Naive thymus-derived CD4-positive, alpha-beta T cell (primary cell): Measurements from ENCODE around the gene TSPAN15. TPM values are rescaled to one million over a fixed set of nuclear protein-coding genes. Genes with fewer than 3 reads are reported as not detected.
A peak's percentile ranks its signal among the peaks of the same experiment; 100 is the strongest.

Experiments
- ATAC-seq: fragments of 150-1000 bp; cut with Tn5 transposase; 2 replicates; pipeline ENCODE4 v1.10.0; 2021; ENCODE audit warnings: mild to moderate bottlenecking, moderate library complexity
- CTCF ChIA-PET: fragments of 350-600 bp; sonication (Branson Sonifier 250); formaldehyde crosslinking; loops from one replicate; lab custom pipeline; 2021; ENCODE audit warnings: antibody characterized with exemption; lab: Charles Lee
- POLR2A ChIA-PET: fragments of 350-600 bp; sonication (Branson Sonifier 250); formaldehyde crosslinking; loops from one replicate; lab custom pipeline; 2021; ENCODE audit warnings: antibody characterized with exemption, inconsistent platforms; lab: Charles Lee
- DNase-seq, 9 donors: peaks; one replicate each; pipeline versions ENCODE4 v3.0.0 to v3.0.0-alpha.2; 2020 to 2022; ENCODE audit warnings: mixed read lengths in 1 of 9
- H3K27ac ChIP-seq: one replicate; pipeline ENCODE4 v1.7.0; 2013; ENCODE audit warnings: mild to moderate bottlenecking, low read depth, low read length, moderate library complexity
- H3K27me3 ChIP-seq, 2 donors: one replicate each; pipeline ENCODE4 v1.7.0; 2013; ENCODE audit warnings: low read length in 2 of 2, mild to moderate bottlenecking in 2 of 2, moderate library complexity in 2 of 2; ENCODE audit not compliant: control insufficient read depth in 2 of 2, insufficient read depth in 2 of 2
- H3K36me3 ChIP-seq, 3 experiments: 1 replicate in 2 of 3; 2 replicates in 1 of 3; pipeline ENCODE4 v1.7.0; 2013; ENCODE audit warnings: low read length in 3 of 3, mild to moderate bottlenecking in 3 of 3, moderate library complexity in 1 of 3; ENCODE audit not compliant: insufficient read depth in 3 of 3, control insufficient read depth in 2 of 3
- H3K4me1 ChIP-seq, 2 donors: one replicate each; pipeline ENCODE4 v1.7.0; 2013; ENCODE audit warnings: low read length in 2 of 2, mild to moderate bottlenecking in 2 of 2, moderate library complexity in 1 of 2; ENCODE audit not compliant: control insufficient read depth in 2 of 2, insufficient read depth in 2 of 2
- H3K4me3 ChIP-seq: 2 replicates; pipeline ENCODE4 v1.7.0; 2013; ENCODE audit warnings: mild to moderate bottlenecking, low read length
- H3K9me3 ChIP-seq, 3 experiments: 1 replicate in 2 of 3; 2 replicates in 1 of 3; pipeline ENCODE4 v1.7.0; 2013; ENCODE audit warnings: low read length in 3 of 3; ENCODE audit not compliant: control insufficient read depth in 2 of 3
- H3K27ac Mint-ChIP-seq, 9 donors: one replicate each; pipeline ENCODE4 v1.8.0; 2020 to 2022; ENCODE audit warnings: mixed read lengths in 9 of 9, mild to moderate bottlenecking in 8 of 9, moderate library complexity in 5 of 9, inconsistent platforms in 2 of 9
- H3K27me3 Mint-ChIP-seq, 5 donors: one replicate each; pipeline ENCODE4 v1.8.0; 2021 to 2022; ENCODE audit warnings: mixed read lengths in 5 of 5, mild to moderate bottlenecking in 1 of 5
- H3K36me3 Mint-ChIP-seq, 5 donors: one replicate each; pipeline ENCODE4 v1.8.0; 2020 to 2022; ENCODE audit warnings: mixed read lengths in 5 of 5, mild to moderate bottlenecking in 3 of 5, inconsistent platforms in 1 of 5
- H3K4me1 Mint-ChIP-seq, 7 donors: one replicate each; pipeline ENCODE4 v1.8.0; 2020 to 2022; ENCODE audit warnings: mixed read lengths in 7 of 7, mild to moderate bottlenecking in 3 of 7, inconsistent platforms in 1 of 7
- H3K4me3 Mint-ChIP-seq, 10 donors: one replicate each; pipeline ENCODE4 v1.8.0; 2020 to 2022; ENCODE audit warnings: mild to moderate bottlenecking in 10 of 10, mixed read lengths in 10 of 10, moderate library complexity in 6 of 10, inconsistent platforms in 2 of 10
- H3K9me3 Mint-ChIP-seq, 11 donors: one replicate each; pipeline ENCODE4 v1.8.0; 2020 to 2022; ENCODE audit warnings: mixed read lengths in 11 of 11, mild to moderate bottlenecking in 4 of 11, inconsistent platforms in 1 of 11, moderate library complexity in 1 of 11
- intact Hi-C, 2 donors: fragments of 100-400 bp; cut with micrococcal nuclease; formaldehyde crosslinking; loops; one replicate each; pipeline ENCODE4 v1.15.1; 2023
- polyA plus RNA-seq, 2 donors: library from polyadenylated mRNA; unstranded; fragments of 300-500 nt; fragmentation: Illumina TruSeq; gene quantifications; one replicate each; pipeline ENCODE4 v1.2.3, GENCODE V29; 2021
- total RNA-seq, 6 experiments: library from RNA in 5 of 6; stranded (reverse) in 5 of 6; gene quantifications; 1 replicate in 5 of 6; 2 replicates in 1 of 6; pipeline ENCODE4 v1.2.3 and lab custom pipeline; 2021 to 2026

Gene TSPAN15
- total and polyA plus RNA-seq, 7 experiments from 2014 or later, result 1.2 to 7.2 (median 2.1) TPM

DNA sequence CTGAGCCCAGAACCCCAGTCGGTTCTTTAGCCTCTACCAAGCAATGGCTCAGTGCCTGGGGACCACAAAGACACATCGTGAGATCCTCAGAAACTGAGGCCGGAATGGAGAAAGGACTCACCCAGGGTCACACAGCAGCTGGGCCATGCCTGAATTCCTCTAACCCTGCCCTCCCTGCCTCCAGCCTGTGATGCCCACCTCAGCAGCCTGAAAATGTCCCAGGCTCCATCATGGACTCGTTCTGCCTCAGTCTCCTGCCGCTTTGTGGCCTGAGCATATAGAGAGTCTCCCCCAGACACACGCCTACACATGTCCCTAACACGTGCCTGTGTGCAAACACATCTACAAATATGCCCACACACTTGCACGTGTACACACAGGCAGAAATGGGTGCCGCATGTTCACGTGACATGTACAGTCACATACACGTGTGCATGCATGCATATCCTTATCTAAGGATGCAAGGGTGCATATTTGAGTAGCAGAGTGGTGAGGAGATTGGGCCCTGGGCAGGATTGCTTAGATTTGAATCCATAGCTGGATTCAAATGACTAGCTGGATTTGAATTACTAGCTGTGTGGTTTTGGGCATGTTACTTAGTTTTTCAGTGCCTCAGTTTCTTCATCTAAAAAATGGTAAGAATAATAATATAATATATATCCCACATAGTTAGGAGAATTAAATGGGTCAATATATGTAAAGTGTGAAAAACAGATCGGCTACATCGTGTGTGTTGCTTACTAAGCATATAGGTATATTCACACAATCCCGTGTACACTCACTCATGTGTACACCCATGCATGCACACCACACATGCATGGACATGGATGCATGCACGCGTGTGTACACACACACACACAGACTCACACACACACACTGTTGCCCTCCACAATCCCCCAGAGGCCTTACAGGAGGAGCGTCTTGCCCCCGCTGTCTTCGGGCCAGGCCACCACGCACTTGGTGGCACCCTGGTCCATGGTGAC lies 36.9 kb upstream of the TSPAN15 start:
- intact Hi-C loops, result loop anchor here in 1 of 2 donors (5.0 kb wide), 1 partner anchor 1337 kb away; the partner anchor contains the start of gene HERC4
- no peaks in the 10 kb centered on the region for H3K9me3 Mint-ChIP-seq

DNA sequence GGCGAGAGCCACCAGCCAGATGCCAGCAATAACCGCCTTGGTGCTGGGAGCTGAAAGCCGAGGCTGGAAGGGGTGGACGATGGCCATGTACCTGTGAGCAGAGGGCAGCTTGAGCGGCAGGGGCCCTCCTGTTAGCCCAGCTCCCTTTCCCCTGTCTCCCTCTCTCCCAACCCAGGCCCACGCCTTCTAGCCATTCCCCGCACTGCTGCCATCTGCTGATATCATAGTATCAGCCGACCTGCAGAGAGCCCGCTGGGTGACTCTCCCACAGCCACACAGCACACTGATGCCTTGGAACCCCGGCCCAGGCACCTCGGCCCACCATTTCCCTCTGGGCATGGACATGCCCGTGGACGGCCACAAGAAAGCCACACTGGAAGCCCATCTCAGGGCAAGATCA lies 36.2 kb upstream of the TSPAN15 start:
- no peaks in the 10 kb centered on the region for H3K36me3 Mint-ChIP-seq
- ChIA-PET CTCF (interaction anchor here (0.6 to 1.0 kb wide), 3 partner anchors 9 to 222 kb away, joined by 3 read pairs; no protein-coding TSS in a partner anchor), POLR2A (interaction anchor here (1.5 kb wide), 1 partner anchor 10 kb away, joined by 4 read pairs; no protein-coding TSS in a partner anchor)
- H3K27me3 Mint-ChIP-seq, result peaks cover 0 to 4% (median 0%) of the 10 kb centered on the region in 5 donors
- no peak overlapping the region for H3K4me3 ChIP-seq
- no peak overlapping the region for H3K4me3 Mint-ChIP-seq
- H3K27ac ChIP-seq, result no peak overlapping the region
- H3K27me3 ChIP-seq, result no peaks in the 10 kb centered on the region
- intact Hi-C loops, result no loop called here
- no peaks in the 10 kb centered on the region for H3K9me3 Mint-ChIP-seq
- peaks cover 0 to 8% (median 5%) of the 10 kb centered on the region in 7 donors for H3K4me1 Mint-ChIP-seq
- peak overlapping the region in 1 of 9 donors; percentile 27 for H3K27ac Mint-ChIP-seq
- ATAC-seq, result no peak
- H3K4me1 ChIP-seq, result no peaks in the 10 kb centered on the region
- H3K36me3 ChIP-seq, result no peaks in the 10 kb centered on the region
- H3K9me3 ChIP-seq, result no peaks in the 10 kb centered on the region
- no peak for DNase-seq

More for the DNA sequence above, 36.9 kb upstream of the TSPAN15 start:
- H3K4me1 ChIP-seq, result peaks cover 1% of the 10 kb centered on the region in 2 donors
- H3K27ac ChIP-seq, result no peak overlapping the region
- no peaks in the 10 kb centered on the region for H3K27me3 ChIP-seq
- no peaks in the 10 kb centered on the region for H3K36me3 ChIP-seq
- DNase-seq, result no peak
- Mint-ChIP-seq H3K27ac (peak overlapping the region in 2 of 9 donors; percentile 38 to 74), H3K4me1 (peaks cover 0 to 11% (median 5%) of the 10 kb centered on the region in 7 donors), H3K4me3 (no peak overlapping the region), H3K36me3 (no peaks in the 10 kb centered on the region), H3K27me3 (peaks cover 0 to 4% (median 0%) of the 10 kb centered on the region in 5 donors)
- no peak for ATAC-seq
- H3K9me3 ChIP-seq, result no peaks in the 10 kb centered on the region
- no peak overlapping the region for H3K4me3 ChIP-seq
- ChIA-PET CTCF (interaction anchor here (0.6 to 0.9 kb wide), 2 partner anchors 10 to 223 kb away, joined by 3 read pairs; no protein-coding TSS in a partner anchor), POLR2A (interaction anchor here (0.6 to 1.5 kb wide), 2 partner anchors 11 to 459 kb away, joined by 3 to 4 read pairs; partner anchors contain the start of gene DDX21)

DNA sequence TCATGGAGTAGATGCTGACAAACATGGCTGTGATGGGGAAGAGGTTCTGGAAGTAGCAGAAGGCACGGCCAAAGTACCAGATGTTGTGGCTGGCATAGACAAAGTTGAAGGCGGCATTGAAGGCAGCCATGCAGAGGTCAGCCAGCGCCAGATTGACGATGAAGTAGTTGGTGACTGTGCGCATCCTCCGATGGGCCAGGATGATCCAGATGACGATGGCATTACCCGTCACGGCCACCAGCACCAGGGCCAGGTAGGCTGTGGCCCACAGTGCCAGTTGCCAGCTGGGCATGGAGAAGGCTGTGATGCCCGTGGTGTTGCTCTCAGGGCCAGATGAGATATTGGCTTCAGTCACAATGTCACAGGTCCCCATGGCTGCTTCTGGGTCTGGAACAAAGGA lies 35.3 kb upstream of the TSPAN15 start:
- Histone ChIP-seq H3K27me3 (no peaks in the 10 kb centered on the region), H3K4me3 (no peak overlapping the region), H3K36me3 (no peaks in the 10 kb centered on the region), H3K9me3 (no peaks in the 10 kb centered on the region), H3K4me1 (no peaks in the 10 kb centered on the region), H3K27ac (no peak overlapping the region)
- H3K36me3 Mint-ChIP-seq, result no peaks in the 10 kb centered on the region
- ATAC-seq (no peak), DNase-seq (no peak)
- H3K4me3 Mint-ChIP-seq, result no peak overlapping the region
- ChIA-PET POLR2A (interaction anchor here (0.7 to 1.5 kb wide), 2 partner anchors 9 to 12 kb away, joined by 3 to 4 read pairs; no protein-coding TSS in a partner anchor), CTCF (interaction anchor here (1.0 kb wide), 1 partner anchor 31 kb away, joined by 3 read pairs; no protein-coding TSS in a partner anchor)
- no peaks in the 10 kb centered on the region for H3K9me3 Mint-ChIP-seq
- H3K4me1 Mint-ChIP-seq, result peaks cover 0 to 5% (median 0%) of the 10 kb centered on the region in 7 donors
- peaks cover 0 to 4% (median 0%) of the 10 kb centered on the region in 5 donors for H3K27me3 Mint-ChIP-seq
- H3K27ac Mint-ChIP-seq, result peak overlapping the region in 1 of 9 donors; percentile 54
- intact Hi-C loops, result no loop called here

DNA sequence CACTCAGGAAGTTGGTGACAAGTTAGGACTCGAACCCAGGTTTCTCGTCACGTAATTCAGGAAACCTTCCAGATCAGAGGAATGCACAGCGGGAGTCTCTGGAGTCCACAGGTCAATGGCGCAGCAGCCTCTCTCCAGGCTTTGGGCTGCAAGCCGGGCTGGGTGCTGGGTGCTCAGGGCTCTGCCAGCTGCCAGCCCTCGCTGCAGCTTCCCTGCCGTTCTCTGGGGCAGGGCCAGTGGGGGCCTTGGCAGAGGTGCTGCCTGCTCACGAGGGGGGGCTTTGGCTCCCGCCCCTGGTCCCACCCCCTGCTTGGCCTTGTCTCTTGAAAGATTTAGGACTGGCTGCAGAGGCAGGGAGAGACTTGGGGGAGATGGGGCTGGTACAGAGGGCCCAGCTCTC lies 34.6 kb upstream of the TSPAN15 start, which contains the start of gene TACR2:
TSS of gene TACR2 (minus strand) at position 224 of the 400 bp plus-strand sequence. CDS start 595 bp downstream, outside the sequence.
- intact Hi-C loops, result no loop called here
- no peak within 1 kb of the TSS for H3K4me3 ChIP-seq
- Mint-ChIP-seq H3K4me1 (peaks cover 0 to 5% (median 1%) of the 10 kb centered on the region in 7 donors), H3K9me3 (no peaks in the 10 kb centered on the region), H3K4me3 (peak within 1 kb of the TSS in 1 of 10 donors; percentile 48), H3K36me3 (no peaks in the 10 kb centered on the region), H3K27ac (peak within 1 kb of the TSS in 2 of 9 donors; percentile 27 to 57), H3K27me3 (peaks cover 0 to 4% (median 0%) of the 10 kb centered on the region in 5 donors)
- H3K27me3 ChIP-seq, result no peaks in the 10 kb centered on the region
- no peak for DNase-seq
- H3K4me1 ChIP-seq, result peaks cover 0 to 1% of the 10 kb centered on the region in 2 donors
- H3K27ac ChIP-seq, result no peak within 1 kb of the TSS
- ChIA-PET POLR2A (no interaction called here), CTCF (interaction anchor here (1.4 kb wide), 1 partner anchor 9 kb away, joined by 5 read pairs; no protein-coding TSS in a partner anchor)
- H3K36me3 ChIP-seq, result no peaks in the 10 kb centered on the region
- ATAC-seq, result no peak
- no peaks in the 10 kb centered on the region for H3K9me3 ChIP-seq

DNA sequence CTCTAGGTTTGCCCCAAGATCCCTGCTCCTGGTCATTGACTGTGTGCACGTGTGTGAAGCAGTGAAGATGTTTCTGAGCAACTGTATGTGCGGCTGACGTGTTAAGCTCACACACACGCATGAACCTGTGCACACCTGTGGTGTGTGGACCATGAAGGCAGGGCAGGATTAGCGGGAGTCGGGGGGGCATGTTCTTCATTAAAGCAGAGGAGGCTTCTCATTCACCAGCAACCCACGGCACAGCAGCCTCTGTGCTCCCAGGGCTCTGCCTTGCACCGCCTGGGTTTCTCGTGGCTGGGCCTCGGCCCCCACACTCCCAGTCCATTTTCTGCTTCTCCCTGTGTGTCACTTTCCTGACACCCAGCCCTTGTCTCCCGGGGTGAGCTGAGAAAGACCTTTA lies 33.7 kb upstream of the TSPAN15 start:
- ChIA-PET POLR2A (no interaction called here), CTCF (interaction anchor here (1.4 kb wide), 1 partner anchor 10 kb away, joined by 5 read pairs; no protein-coding TSS in a partner anchor)
- Histone ChIP-seq H3K27ac (no peak overlapping the region), H3K27me3 (no peaks in the 10 kb centered on the region), H3K9me3 (no peaks in the 10 kb centered on the region), H3K4me3 (no peak overlapping the region), H3K36me3 (no peaks in the 10 kb centered on the region), H3K4me1 (peaks cover 0 to 8% of the 10 kb centered on the region in 2 donors)
- ATAC-seq, result no peak
- H3K4me3 Mint-ChIP-seq, result no peak overlapping the region
- no peak for DNase-seq
- H3K36me3 Mint-ChIP-seq, result no peaks in the 10 kb centered on the region
- H3K4me1 Mint-ChIP-seq, result peaks cover 6 to 14% (median 10%) of the 10 kb centered on the region in 7 donors
- intact Hi-C loops, result no loop called here
- H3K27me3 Mint-ChIP-seq, result peaks cover 0 to 7% (median 0%) of the 10 kb centered on the region in 5 donors
- peak overlapping the region in 1 of 9 donors; percentile 57 for H3K27ac Mint-ChIP-seq
- no peaks in the 10 kb centered on the region for H3K9me3 Mint-ChIP-seq

DNA sequence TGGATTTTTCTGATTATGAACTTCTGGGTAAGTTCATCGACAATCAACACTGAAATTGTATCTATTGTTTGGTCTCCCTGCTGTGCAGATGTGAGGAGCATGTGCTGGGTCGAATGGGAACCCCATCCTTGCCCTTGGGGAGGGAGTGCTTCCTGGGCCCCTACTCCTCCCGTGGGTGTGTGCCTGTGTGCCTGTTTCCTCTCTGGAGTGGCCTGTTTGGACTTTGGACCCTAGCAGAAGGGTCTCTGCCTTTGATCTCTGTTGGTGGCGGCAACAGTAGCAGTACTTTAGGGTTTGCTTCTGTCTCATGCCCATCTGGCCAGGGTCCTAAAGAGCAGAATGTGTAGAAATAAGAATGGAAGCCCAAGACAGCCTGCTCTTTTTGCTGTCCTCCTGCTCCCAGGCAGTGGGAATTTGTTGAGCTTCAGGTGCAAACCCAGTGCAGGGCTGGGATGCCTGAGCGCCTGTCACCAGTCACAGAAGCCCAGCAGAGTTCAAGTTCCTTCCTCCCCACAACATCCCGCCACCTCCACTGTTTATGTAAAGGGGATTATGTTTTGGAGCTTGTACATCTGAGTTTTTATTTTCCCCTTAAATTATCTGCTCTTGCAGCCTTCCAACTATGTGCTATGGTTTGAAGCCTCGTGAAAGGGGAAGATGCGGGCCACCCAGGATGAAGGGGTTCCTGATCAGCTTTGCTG lies 33.1 kb upstream of the TSPAN15 start:
- H3K27ac Mint-ChIP-seq, result peak overlapping the region in 1 of 9 donors; percentile 57

More for the DNA sequence above, 33.1 kb upstream of the TSPAN15 start:
- no peaks in the 10 kb centered on the region for H3K27me3 ChIP-seq
- H3K4me3 Mint-ChIP-seq, result no peak overlapping the region
- H3K36me3 Mint-ChIP-seq, result no peaks in the 10 kb centered on the region
- H3K9me3 ChIP-seq, result no peaks in the 10 kb centered on the region
- peaks cover 0 to 10% of the 10 kb centered on the region in 2 donors for H3K4me1 ChIP-seq
- no peak overlapping the region for H3K27ac ChIP-seq
- H3K27me3 Mint-ChIP-seq, result peaks cover 0 to 7% (median 0%) of the 10 kb centered on the region in 5 donors
- intact Hi-C loops, result no loop called here
- ChIA-PET CTCF (interaction anchor here (0.6 to 1.4 kb wide), 4 partner anchors 10 to 217 kb away, joined by 3 to 5 read pairs (median 3); no protein-coding TSS in a partner anchor), POLR2A (no interaction called here)
- no peaks in the 10 kb centered on the region for H3K9me3 Mint-ChIP-seq
- H3K36me3 ChIP-seq, result no peaks in the 10 kb centered on the region
- no peak overlapping the region for H3K4me3 ChIP-seq
- ATAC-seq (no peak), DNase-seq (no peak)
- H3K4me1 Mint-ChIP-seq, result peaks cover 7 to 14% (median 10%) of the 10 kb centered on the region in 7 donors
